HG03025 (cell line): ENCODE results near the gene PAF1.

Experiments
- ATAC-seq: cut with Tn5 transposase; IDR thresholded peaks from one replicate; pipeline ENCODE4 v1.9.1; 2021; ENCODE audit warnings: mild to moderate bottlenecking, moderate library complexity; ENCODE audit not compliant: unreplicated experiment, low FRiP score

The PAF1 gene

DNA sequence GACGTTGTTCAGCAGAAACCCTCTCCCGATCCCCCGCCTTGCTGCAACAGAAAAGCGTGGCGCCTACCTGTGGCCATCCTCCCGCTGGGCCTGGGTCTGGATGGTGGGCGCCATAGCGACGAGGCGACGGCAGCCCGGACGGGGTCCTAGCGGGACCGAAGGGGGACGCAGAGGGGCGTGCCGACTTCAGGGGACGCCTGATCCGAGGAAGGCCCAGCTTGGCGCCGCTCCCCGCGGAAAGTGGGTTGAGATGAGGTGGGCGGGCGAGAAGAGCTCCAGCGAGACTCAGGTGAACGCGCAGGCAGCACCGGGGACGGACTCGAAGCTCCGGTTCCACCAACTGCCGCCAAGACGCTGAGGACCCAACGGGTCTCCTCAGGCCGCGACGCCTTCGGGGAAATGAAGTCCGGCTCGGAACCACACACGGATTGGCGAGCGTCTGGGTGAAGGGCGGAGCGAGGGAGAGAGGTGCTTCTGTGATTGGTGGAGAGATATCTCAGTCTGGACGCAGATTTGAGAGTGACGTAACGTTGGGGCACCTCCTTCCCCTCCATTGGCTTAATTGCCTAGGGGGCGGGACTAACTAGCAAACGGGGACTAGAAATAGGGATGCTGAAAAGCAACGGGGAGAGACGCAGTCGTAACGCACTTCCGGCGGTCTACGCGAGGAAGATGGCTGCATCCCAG, at the start of gene PAF1, which contains the start of gene MED29:
PAF1 (minus strand) TSS at position 356 of the 687 bp plus-strand sequence; CDS start at position 114, 242 bp downstream.
MED29 (plus strand) TSS at position 628 of the 687 bp plus-strand sequence; CDS start at position 673, 45 bp downstream.
- ATAC-seq, result peak; percentile 86

DNA sequence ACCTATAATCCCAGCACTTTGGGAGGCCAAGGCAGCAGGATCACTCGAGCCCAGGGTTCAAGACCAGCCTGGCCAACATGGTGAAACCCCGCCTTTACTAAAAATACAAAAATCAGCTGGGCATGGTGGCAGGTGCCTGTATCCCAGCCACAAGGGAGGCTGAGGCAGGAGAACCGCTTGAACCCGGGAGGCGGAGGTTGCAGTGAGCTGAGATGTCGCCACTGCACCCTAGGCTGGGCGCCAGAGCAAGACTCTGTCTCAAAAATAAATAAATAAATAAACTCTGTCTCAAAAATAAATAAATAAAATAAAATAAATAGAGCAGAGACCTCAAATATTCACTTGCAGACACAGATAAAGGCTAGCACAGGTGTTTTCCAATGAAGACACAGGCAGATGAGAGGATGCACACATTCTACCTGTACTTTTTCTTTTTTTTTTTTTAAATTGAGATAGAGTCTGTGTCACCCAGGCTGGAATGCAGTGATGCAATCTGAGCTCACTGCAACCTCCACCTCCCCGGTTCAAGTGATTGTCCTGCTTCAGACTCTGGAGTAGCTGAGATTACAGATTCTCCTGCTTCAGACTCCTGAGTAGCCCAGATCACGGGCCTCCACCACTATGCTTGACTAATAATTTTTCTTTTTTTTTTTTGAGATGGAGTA, 47.5 kb upstream of the PAF1 start:
- no peak for ATAC-seq

DNA sequence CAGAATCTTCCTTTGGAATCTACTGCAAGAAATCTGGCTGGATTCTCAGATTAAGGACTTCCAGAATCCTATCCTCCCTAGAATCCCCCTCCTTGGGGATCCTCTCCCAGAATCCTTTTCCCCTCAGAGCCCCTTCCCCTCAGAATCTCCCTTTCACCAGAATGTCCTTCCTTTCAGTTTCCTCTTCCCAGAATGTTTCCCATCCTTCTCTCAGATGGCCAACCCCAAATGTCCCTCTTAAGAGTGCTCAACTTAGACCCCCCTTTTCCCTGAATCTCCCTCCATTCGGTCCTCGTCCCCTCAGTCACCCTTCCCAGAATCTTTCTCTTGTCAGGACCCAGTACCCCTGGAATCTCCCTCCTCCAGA, 45.4 kb upstream of the PAF1 start:
- no peak for ATAC-seq

DNA sequence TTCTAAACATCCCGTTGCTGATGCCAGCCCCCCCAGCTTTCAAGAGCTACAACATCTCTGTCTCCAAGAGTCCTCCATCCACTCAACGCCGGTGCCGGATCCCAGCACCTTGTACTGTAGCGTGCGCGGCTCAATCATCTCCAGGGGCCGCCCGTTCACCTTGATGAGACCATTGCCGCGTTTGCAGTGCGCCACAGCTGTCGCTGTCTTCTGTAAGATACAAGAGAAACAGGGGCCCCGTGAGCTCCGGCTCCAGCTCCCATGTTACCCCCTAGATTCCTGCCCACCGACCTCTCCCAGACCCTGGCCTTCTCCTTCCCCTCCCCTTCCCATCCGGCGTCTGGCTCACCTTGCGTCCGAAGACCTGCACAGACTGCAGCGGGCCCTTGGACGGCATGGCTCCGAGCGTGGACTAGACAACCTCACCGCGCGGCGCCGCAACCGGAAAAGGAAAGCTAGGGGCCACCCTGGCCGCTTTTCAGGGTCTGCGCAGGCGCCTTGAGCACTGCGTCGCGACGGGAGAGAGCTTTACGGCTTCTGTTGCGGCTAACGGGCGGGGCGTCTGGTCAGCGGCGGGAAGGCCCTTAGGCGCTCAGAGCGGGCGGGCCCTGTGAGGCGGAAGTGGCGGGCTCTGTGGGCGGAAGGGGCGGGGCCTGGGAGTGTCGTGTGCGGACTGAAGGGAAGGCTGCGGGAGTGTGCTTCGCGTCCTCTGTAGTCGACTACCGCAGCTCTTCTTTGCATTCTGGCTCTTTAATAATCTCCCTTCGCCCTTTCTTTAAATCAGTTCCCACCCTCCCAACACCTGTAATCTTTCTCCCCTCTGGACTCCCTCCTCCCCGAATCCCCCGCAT, 44.8 kb upstream of the PAF1 start, which contains the start of gene RPS16:
RPS16 (minus strand) TSS at position 451 of the 851 bp plus-strand sequence; CDS start at position 397, 54 bp downstream.
- peak; percentile 71 for ATAC-seq

DNA sequence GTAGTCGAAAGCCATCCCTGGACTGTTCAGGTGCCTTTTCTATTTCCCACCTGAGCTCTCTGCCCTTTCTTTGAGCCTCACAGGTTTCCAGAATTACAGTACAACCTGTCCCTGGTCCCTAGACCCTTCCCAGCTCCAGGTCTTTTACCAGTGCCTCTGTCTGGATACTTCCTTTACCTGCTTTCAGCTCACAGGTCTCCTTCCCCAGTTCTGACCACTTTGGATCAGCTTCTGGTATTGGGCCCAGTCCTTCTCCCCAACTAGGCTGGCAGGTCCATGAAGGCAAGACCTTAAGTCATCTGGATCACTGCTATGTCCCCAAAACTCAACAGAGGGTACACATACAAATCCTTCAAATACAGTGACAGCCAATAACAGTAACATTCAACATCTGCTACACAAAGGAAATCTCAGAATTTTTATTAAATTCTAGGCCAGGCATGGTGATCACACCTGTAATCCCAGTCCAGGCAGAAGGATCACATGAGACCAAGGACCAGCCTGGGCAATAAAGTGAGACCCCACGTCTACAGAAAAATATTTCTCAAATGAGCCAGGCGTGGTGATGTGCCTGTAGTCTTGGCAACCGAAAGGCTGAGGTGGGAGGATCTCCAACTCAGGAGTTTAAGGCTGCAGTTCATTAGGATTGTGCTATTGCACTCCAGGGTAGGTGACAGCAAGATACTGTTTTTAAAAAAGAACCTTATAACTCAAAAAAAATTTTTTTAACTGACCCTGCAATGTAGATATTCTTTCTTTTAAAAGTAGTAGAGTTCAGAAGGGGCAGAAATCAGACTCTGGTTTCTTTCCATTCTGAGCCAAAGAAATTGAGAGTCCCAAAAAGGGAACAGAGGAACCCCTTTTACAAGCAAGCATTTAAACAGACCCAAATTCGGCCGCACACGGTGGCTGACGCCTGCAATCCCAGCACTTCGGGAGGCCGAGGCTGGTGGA, 43.5 kb upstream of the PAF1 start:
- no peak for ATAC-seq

DNA sequence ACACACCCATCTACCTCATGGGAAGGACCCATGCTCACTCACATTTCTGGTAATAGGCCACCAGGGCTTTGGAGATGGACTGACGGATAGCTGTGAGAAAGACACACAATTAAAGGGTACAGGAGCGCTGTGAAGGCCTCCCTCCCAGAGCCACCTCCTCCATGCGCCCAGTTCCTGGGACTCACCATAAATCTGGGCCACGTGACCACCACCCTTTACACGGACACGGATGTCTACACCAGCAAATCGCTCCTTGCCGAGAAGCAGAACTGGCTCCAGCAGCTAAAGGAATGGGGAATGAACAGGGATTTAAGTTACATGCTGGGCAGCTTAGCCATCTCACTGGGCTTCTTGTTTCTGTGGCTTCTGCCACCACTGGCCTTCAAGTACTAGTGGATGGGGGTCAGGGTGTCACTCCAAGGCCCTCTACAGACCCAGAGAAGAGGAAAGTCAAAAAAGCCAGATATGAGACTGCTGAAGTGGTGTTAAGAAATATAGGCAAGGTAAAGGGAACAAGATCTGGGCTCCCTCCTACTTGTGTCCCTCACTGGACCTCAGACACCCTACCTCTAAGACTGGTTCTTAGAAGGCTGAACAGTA, 42.7 kb upstream of the PAF1 start:
- no peak for ATAC-seq

DNA sequence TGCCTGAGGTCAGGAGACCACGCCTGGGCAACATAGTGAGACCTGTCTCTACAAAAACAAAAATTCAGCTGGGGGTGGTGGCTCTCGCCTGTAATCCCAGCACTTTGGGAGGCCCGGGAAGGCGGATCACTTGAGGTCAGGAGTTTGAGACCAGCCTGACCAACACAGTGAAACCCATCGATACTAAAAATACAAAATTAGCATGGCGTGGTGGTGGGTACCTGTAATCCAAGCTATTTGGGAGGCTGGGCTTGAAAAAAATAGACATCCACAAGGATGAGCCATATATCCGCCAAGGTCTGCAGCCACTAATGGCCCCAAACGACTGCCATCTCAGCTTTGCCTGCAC, 41.7 kb upstream of the PAF1 start:
- no peak for ATAC-seq

DNA sequence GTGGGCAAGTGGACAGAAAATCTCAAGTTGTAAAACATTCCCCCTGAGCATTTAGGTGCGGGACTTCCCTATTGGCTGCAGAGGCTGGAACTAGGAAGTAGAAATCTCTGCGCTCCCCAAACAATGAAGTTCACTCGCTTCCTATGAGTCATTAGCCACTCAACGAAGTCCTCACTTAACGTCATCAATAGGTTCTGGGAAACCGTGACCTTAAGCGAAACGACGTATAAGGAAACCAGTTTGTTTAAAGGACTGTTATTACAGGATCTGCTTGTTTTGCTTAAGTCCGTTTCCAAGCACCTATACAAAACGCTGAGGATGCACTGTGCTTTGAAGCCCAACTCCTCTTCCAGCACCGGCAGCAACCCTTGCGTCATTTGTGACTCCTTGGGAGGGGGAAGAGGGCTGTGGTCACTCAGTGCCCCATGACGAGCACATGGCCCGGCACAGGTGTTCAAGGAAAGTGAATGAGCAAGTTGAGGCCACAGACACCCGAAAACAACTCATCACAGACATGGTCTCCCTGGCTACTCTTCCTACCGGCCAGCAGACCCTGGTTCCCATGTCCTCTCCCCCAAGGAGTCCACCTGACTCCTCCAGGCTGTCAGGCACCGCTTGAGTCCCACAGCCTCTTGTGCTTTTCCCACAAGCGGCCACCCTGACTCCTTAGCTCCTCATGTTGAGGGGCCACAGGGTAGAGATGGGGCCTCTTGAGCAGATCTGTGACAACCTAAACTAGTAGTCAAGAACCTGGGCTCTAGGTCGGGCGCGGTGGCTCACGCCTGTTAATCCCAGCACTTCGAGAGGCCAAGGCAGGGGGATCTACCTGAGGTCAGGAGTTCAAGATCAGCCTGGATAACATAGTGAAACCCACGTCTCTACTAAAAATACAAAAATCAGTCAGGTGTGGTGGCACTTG, 40.0 kb upstream of the PAF1 start:
- ATAC-seq, result no peak

DNA sequence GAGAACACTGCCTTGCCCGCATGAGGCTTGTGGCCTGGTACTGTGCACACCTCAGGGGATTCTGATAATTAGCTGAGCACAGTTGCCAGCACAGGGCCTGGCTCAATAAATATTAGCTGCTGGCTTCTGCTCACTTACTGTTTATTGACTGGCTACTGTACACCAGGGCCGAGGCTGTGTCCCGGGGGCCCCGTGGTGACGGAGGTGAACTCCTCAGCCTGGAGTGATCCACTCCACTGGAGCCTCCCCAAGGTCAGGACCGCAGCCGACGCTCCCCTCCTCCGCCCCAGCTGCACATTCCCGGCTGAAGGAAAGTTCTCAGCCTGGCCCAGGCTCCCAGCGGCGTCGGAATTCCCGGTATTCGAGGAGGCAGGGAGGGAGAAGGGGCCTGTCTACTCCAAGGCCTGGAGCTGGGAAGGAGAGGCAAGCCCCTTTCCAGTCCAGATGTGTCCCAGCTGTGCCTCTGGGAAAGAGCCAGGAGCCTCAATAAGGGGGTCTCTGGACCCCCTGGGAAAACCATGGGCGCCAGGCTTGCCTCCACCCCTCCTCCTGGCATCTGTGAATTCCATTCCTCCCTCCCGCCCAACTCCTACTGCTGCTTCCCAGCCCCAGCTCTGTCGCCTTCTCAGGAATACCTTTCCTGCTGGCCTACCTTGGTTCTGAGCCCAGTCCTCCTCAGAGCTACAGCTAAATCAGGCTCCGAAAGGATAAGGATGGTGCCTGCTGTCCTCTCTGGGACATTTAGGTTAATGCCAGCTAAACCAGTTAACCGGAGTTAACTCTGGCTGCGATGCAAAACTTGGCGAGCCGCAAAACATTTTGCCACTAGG, 37.6 kb upstream of the PAF1 start:
- ATAC-seq, result no peak

DNA sequence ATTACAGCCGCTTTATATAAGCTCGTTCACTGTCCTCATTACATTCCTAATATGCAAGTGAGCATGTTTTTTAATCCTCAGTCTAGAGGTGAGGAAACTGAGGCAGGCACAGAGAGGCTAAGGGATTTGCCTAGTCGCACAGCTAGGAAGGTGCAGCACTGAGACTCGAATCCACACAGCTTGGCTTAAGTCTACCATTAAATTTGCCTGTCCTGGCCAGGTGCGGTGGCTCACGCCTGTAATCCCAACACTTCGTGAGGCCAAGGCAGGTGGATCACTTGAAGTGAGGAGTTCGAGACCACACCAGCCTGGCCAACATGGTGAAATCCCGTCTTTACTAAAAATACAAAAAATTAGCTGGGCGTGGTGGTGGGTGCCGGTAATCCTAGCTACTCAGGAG, 36.8 kb upstream of the PAF1 start:
- no peak for ATAC-seq

DNA sequence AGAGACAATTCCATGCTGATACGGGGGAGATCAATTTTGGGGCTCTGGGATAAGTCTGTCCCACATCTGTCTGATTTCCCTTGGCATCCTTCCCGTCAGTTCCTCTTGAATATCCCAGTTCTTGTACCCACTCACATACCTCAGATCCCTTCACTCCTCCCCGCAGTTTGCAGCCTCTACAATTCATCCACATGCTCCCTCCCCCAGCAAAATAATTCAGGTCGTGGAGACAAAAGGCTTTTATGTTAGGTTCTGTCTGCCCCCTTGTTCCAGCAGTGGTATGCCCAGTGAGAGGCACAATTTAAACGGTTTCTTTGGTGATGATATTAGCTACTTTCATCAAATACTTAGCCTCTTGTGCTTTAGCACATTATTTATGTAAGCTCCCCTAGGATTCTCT, 35.3 kb upstream of the PAF1 start:
- ATAC-seq, result no peak

DNA sequence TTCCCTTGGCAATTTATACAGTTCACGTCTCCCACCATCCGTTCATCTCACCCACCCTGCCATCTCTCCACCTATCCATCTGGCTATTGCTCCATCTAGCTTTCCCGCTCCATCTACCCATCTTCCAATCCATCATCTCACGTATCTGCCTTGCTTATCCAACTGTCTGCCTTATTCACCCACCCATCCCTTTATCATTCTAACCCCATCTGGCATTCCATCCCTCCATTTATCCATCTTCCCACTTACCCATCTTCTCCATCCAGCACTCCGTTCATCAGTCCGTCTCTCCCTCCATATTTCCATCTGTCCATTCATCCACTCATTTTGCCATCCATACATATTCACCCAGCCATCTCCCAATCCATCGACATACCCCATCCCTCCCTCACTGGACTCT, 34.8 kb upstream of the PAF1 start:
- ATAC-seq, result no peak

DNA sequence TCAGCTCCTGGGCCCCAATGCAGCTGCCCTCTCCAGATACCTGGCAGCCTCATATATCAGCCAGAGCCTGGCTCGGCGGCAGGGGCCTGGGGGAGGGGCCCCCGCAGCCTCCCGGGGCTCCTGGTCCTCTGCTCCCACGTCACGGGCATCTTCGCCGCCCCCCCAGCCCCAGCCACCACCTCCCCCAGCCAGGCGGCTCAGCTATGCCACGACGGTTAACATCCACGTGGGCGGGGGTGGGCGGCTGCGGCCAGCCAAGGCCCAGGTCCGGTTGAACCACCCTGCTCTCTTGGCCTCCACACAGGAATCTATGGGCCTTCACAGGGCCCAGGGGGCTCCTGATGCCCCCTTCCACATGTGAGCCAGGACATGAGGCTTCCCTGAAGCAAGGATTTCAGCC, 34.0 kb upstream of the PAF1 start:
- ATAC-seq, result no peak

DNA sequence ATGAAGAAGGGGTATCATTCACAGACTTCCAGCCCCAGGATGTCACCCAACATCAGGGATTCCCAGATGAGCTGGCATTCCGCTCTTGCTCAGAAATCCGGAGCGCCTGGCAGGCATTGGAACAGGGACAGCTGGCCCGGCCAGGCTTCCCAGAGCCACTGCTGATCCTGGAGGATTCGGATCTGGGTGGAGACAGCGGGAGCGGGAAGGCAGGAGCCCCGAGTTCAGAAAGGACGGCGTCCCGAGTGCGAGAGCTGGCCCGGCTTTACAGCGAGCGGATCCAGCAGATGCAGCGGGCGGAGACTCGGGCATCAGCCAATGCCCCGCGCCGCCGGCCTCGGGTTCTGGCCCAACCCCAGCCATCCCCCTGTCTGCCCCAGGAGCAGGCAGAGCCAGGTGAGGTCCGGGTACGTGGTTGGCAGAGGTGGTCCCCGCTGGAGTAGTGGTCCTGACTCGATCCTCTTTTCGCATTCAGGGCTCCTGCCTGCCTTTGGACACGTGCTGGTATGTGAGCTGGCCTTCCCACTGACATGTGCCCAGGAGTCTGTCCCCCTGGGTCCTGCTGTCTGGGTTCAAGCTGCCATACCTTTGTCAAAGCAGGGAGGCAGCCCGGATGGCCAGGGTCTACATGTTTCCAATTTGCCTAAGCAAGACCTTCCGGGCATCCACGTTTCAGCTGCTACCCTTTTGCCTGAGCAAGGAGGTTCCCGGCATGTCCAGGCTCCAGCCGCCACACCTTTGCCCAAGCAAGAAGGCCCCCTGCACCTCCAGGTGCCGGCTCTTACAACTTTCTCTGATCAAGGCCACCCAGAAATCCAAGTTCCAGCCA, 32.6 kb upstream of the PAF1 start:
- ATAC-seq, result no peak

DNA sequence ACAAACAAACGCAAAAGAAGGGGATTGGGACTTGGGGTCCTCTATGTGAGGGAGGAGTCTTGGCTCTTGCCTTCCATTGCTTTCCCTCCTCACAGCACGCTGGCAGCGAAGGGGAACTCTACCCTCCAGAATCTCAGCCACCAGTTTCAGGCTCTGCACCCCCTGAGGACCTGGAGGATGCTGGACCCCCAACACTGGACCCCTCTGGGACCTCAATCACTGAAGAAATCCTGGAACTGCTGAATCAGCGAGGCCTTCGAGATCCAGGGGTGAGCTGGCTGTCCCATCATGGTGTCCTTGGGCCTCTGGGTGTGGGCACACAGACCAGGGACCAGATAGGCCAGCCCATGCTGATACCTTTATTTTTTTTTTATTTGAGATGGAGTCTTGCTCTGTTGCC, 31.1 kb upstream of the PAF1 start:
- no peak for ATAC-seq

DNA sequence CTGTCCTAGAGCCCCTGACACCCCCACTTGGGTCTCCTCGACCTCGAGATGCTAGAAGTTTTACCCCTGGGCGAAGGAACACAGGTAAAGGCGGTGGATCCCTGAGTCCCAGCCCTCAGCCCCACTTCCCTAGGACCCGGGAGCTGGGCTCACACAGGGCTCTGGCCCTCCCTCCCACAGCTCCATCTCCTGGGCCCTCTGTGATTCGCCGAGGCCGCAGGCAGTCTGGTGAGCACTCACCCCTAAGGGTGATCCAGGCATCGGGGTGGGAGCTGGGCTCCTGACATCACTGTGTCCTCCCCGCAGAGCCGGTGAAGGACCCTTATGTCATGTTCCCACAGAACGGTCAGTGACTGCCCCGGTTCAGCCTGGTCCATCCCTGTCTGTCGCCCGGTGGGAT, 29.9 kb upstream of the PAF1 start:
- ATAC-seq, result no peak

DNA sequence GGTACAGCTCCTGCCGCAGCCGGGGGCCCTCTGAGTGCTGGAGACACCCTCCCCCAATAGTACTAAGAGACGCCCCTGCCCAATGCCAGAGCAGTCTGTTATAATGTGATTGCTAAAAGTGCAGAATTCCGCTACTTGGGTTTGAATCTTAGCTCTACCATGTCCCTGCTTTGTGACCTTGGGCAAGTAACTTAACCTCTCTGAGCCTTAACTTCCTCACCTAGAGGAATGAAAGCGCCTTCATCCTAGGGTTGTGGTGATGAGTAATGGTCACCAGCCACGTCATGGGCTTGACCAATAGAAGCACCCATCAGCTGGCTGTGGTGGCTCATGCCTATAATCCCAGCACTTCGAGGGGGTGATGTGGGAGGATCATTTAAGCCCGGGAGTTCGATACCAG, 28.1 kb upstream of the PAF1 start:
- ATAC-seq, result no peak
